NAMALWA (cell line): Measurements from ENCODE around the gene B3GNT7.
"Not testable (repeated sequence)": the region's sequence is repeated elsewhere in the genome, so short reads cannot be mapped to it uniquely, and the experiment has no call there.

Source experiments
- DNase-seq: peaks from one replicate; pipeline ENCODE4 v3.0.0-alpha.2; 2015; ENCODE audit warnings: low spot score

B3GNT7 gene

GRCh38 chr2:231367178-231367577 lies 28.3 kb upstream of the B3GNT7 start:
- no peak for DNase-seq

GRCh38 chr2:231369580-231370428 lies 25.7 kb upstream of the B3GNT7 start:
- no peak for DNase-seq

DNA sequence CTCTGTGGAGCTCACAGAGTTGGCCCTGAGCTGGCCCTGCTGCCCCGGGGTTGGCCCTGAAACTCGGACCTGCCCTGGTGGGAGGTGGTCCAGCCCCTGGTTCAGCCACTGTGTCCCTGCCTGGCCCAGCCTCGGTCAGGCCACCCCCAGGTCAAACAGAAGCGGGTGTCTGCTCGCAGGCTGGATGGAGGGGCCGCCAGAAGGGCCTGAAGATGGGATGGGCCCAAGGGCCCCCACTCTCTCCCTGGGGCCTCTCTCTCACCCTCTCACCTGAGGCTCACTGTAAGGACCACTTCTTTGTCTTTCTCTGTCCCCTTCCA lies 25.1 kb upstream of the B3GNT7 start:
- no peak for DNase-seq

DNA sequence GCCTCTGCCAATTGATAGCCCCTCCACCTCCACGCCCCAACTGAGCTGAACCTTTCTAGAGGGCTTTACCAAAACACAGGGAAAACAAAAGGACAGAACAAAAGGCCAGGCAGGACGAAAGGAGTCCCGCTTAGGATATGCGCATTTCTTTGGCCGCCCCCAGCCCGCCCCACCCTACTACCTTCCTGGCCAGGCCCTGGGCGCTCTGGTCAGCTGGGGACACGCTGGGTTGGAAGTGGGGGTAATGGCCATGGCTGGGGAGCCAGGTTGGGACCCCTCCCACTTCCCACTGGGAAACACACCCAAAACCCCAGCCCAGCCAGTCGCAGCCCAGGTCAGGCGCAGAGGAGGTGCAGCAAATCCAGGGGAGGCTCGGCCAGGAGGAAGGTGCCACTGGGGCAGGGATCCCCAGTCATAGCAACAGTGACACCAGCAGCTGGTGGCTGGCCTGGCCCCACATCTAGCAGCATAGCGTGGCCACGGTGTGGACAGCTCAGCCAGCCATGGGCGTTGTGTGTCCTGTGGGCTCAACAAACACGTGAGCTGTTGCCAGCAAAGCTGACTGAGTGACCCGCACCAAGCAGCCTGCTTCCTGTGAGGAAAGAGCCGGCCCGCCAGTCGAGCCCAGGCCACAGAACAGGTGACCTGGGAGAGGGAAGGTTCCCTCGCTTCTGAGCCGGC lies 24.6 kb upstream of the B3GNT7 start:
- DNase-seq = no peak

GRCh38 chr2:231371430-231372054 lies 24.0 kb upstream of the B3GNT7 start:
- no peak for DNase-seq

- DNase-seq = no peak
These were observed 23.2 kb upstream of the B3GNT7 start for GRCh38 chr2:231372326-231372725.

GRCh38 chr2:231373184-231373583 lies 22.3 kb upstream of the B3GNT7 start:
- DNase-seq = no peak

DNA sequence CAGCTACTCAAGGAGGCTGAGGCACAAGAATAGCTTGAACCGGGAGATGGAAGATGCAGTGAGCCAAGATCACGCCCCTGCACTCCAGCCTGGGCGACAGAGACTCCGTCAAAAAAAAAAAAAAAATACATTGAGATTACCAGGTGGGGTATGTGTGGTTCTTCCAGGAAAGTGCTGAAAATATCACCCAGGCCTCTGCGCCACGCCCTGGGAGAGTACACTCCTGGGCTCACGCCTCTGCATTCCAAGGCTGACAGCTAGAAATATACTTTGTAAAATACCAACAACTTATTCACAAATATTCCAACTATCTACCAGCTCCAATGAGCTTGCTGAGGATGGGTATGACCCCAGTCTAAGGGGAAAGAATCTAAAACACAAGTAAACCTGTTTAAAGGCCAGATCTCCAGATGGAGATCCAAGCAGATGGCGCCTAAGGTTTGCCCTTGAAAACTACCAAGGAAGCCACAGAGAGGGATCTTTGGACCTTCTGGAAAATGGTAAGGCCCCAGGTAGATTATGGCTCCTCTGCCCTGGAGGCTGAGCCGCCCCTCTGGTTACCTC lies 21.6 kb upstream of the B3GNT7 start:
- no peak for DNase-seq

DNA sequence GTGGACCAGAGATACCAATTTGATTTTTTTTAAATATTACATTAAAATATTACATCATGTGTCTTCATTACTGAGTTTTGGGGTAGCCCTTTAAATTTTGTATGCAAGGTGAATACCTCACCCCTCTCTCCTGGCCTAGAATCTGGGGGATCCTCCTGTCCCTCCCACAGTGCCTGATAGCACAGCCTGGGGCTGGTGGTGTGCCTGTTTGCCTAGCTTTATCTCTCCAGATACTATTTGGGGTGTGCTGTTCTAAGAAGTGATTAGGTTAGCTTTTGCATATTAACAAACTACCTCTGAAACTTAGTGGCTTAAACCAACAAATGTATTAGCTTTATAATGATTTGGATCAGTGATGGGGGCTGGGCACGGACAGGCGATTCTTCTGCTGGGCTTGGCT lies 20.7 kb upstream of the B3GNT7 start:
- no peak for DNase-seq

- DNase-seq = not testable (repeated sequence)
These were observed 19.4 kb upstream of the B3GNT7 start for GRCh38 chr2:231375994-231376615.

DNA sequence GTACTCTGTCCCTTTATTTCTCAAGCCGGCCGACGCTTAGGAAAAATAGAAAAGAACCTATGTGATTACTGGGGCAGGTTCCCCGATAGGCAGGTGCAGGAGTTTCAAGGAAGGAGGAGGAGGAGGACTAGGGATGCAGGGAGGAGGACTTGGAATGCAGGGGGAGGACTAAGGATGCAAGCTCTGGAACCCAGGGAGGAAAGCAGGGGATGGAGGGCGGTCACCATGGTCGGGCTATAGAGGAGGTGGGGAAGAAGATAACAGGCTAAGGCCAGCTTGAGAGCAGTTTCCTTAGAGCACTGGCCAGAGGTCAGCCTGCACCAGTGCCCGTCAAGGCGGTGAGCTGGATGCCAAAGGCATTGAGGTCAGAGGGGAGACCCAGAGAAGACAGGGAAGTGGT lies 18.7 kb upstream of the B3GNT7 start:
- DNase-seq = no peak

DNA sequence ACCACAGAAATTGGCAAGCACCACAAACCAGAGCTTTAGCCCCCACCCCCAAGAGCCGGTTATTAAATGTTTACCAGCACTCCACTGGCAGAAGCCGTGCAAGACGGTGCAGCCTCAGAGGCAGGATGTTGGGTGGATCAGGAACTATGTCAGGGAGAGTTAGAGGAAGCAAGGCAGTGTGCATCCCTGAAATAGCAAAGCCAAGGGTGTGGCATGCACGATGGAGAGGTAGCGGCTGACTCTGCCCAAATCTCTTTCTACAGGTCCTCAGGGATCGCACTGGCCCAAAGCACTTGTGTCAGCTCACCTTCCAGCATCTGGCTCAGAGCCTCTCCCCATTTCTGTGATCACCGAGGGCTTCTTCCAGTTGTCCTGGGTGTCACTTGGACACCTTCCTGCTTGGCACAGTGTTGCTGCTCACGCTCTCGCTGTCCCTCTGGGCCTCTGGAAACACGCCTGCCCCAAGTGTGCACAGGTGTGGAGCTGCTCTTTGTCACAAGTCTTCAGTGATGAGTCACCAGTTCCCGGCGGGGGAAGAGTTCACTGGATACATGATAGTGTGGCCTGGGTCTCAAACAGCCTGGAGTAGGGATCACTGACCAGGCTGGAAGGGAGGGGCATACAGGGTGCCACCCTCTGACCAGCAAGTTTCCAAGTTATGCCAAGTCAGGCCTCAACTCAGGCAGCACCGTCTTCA lies 17.3 kb upstream of the B3GNT7 start:
- DNase-seq = no peak

GRCh38 chr2:231379266-231380215 lies 16.0 kb upstream of the B3GNT7 start:
- no peak for DNase-seq

DNA sequence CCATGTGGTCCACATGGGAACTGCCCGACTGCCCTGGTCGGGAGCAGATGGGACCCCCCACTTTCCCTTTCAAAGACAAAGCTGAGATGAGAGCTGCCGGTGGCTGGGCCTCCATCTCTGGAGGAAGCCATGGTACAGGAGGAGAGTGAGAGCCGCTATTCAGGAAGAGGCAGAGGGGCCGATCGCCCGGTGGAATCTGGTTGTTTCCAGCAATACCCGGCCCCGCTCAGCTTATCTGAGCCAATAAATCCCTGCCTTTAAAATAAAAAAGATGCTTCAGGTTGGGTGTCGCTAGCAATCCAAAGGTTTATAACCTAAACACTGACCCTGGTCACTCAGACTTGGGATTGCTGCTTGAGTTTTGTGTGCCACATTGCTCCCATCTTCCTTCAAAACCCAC lies 15.2 kb upstream of the B3GNT7 start:
- DNase-seq = no peak

DNA sequence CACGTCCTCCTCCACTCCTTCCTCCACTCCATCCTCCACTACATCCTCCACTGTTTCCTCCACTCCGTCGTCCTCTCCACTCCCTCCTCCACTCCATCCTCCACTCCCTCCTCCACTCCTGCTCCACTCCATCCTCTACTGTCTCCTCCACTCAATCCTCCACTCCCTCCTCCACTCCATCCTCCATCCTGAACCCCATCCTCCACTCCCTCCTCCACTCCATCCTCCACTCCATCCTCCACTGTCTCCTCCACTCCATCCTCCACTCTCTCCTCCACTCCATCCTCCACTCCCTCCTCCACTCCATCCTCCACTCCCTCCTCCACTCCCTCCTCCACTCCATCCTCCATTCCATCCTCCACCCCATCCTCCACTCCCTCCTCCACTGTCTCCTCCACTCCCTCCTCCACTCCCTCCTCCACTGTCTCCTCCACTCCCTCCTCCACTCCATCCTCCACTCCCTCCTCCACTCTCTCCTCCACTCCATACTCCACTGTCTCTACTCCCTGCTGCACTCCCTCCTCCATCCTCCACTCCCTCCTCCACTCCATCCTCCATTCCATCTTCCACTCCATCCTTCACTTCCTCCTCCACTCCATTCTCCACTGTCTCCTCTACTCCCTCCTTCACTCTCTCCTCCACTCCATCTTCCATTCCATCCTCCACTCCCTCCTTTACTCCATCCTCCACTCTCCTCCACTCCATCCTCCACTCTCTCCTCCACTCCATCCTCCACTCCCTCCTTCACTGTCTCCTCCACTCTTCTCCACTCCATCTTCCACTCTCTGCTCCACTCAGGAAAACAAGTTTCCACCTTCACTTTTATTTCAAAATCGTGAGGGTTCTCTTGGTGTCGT lies 14.3 kb upstream of the B3GNT7 start:
- DNase-seq = no peak

DNA sequence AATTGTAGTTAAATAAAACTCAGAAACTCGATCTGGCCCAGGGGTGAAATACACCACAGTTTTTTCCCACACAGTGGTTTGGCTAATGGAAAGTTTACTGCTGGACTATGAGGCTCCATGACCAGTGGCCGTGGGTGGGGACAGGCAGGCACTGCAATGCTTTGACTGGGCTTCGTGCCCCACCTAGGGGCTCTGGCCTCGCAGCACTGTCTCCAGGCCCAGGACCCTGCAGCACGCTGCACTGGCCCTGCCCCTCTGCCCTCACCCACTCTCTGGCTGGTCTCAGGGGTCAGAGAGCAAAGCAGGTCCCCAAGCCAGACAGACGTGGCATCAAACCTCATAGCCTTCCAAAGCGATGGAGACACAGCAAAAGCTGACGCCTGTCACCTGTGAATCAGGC lies 13.4 kb upstream of the B3GNT7 start:
- no peak for DNase-seq

DNA sequence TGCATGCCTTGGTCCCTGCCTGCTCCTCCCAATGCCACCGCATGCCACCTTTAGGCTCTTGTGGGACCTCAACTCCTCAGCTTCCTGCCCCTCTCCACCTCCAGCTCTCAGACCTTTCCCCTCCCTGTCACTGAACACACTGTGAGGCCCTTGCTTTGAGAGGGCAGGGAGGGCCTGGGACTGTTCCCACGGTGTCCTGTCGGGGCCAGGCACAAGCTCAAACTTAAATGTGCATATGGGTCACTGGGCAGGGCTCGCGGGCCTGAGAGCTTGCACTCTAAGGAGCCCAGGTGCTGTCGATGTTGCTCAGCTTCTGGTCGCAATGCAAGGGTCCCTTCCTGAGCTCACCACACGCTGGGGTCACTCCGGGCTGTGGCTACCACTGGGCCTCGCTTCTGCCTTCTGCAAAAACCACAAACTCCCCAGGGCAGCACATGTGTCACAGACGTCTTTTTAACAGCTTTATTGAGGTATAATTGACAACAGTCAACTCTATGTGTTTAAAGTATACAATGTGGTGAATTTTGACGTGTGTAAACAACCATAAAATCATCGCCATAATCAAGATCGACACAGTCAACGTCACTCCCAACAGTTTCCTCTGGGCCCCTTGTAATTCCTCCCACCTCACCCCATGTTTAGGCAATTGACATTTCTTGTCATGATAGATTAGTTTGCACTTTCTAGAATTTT lies 11.9 kb upstream of the B3GNT7 start:
- no peak for DNase-seq

DNA sequence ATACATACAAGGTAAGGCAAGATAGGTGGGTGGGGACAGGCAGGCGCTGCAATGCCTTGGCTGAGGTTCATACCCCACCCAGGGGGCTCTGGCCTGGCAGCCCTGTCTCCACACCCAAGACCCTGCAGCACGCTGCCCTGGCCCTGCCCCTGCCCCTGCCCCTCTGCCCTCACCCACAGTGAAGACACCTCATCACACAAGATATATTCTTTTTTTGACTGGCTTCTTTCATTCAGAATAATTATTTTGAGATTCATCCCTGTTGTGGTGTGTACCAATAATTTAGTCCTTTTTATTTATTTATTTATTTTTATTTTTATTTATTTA lies 11.4 kb upstream of the B3GNT7 start:
- DNase-seq = no peak

DNA sequence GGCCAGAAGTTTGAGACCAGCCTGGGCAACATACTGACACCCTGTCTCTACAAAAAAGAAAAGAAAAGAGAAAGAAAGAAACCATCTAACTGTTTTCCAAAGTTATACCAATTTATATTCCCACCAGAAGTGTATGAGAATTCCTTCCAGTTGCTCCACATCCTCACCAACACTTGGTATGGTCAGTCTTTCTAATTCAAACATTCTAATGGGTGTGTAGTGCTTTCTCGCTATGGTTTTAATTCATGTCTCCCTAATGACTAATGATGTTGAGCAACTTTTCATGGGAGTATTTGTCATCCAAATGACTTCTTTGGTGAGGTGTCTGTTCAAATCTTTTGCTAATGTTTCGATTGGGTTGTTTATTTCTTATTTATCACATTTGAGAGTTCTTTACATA lies 10.5 kb upstream of the B3GNT7 start:
- no peak for DNase-seq
